ENCODE data around the gene PAX5.

DNA sequence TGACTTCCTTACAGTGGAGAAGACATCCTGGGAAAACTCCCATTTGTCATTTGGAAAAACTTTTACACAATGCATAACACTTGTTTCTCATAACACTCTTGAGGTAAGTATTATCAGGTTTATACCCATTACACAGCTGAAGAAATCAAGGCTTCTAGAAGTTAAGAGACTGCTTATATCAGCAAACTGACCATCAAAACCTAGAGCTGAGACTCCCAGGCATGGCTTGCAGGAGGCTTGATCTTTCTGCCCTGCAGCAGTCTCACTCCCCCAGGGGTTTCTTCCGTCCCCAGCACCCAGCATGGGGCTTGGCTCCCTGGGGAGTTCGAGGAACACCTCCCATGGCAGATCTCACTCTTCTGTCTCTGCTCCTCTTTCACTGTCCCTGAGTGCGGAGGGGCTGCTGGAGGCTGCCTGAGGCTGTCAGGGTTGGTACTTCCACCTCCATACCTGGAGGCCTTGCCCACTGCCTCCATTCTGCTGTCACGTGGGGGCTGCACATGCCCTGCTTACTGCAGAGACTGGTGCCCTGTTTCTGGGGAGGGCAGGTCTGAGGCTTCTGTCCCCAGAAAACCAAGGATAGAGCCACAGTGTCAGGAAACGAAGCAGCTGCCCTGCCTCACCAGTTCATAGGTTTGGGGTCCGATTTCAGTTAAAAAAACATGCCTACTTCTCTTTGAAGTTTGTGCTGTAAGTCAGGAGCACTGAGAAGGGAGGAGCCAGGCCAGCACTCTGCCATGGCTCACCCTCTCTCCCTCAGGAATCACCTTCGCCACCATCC, 202.5 kb downstream of the PAX5 start:
- TF ChIP-seq, protein P1, sequence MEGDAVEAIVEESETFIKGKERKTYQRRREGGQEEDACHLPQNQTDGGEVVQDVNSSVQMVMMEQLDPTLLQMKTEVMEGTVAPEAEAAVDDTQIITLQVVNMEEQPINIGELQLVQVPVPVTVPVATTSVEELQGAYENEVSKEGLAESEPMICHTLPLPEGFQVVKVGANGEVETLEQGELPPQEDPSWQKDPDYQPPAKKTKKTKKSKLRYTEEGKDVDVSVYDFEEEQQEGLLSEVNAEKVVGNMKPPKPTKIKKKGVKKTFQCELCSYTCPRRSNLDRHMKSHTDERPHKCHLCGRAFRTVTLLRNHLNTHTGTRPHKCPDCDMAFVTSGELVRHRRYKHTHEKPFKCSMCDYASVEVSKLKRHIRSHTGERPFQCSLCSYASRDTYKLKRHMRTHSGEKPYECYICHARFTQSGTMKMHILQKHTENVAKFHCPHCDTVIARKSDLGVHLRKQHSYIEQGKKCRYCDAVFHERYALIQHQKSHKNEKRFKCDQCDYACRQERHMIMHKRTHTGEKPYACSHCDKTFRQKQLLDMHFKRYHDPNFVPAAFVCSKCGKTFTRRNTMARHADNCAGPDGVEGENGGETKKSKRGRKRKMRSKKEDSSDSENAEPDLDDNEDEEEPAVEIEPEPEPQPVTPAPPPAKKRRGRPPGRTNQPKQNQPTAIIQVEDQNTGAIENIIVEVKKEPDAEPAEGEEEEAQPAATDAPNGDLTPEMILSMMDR (IDR thresholded peaks at IDR 0.05; ENCODE audit: borderline replicate concordance, extremely low read depth, low read length, poor library complexity, severe bottlenecking): no peak
- no peak for TF ChIP-seq EZH2 (IDR thresholded peaks at IDR 0.05; ENCODE audit: borderline replicate concordance, low read depth, low read length, severe bottlenecking)
